Head of caudate nucleus (tissue), 42 donors: ENCODE measurements around the gene L3MBTL4.
"Not testable (repeated sequence)": the region's sequence is repeated elsewhere in the genome, so short reads cannot be mapped to it uniquely, and the experiment has no call there.

Source experiments
- DNase-seq, 42 donors: peaks; one replicate each; pipeline versions ENCODE4 v3.0.0 to v3.0.0-alpha.2; 2020 to 2021; ENCODE audit warnings: mixed read lengths in 7 of 42
- intact Hi-C: fragments of 100-400 bp; cut with DNase I; formaldehyde crosslinking; loops from one replicate; pipeline ENCODE4 v1.15.0; 2022

L3MBTL4 gene

DNA sequence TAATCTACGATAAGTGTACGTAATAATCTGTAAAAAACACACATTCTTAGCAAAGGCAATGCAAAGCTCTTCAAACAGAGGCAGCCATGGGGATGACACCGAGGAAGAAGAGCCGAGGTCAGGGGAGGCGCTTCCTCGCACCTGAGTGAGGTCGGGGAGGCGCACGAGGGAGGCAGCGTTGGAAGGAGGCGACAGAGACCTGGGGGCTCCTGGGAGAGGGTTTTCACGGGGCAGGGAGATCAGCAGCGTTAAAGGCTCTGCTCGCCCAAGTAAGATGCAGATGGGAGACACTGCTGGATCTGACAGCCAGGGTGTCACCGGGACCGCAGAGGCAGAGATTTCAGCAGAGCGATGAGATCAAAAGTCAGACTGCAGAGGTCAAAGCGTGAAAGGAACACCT, 143.1 kb downstream of the L3MBTL4 start:
- DNase-seq = no peak
- intact Hi-C loops = no loop called here

DNA sequence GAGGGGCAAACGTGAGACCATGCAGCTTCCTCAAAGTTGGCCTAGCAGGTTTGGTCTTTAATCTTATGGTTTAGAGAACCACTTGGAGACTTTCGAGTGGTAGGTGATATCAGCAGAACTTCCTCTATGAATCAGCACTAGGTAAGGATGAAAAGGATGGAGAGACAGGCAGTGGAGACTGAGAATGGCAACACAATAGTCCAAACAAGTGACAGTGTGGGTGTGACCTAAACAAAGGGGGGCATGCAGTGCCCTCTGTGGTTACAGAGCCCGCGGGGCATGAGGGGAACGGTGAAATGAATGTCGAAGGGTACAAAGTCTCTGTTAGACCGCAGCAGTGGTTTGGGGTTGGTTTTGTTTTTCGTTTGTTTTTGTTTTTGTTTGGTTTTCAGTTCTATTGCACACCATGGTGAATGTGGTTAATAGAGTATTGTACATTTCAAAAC, 143.9 kb downstream of the L3MBTL4 start:
- DNase-seq = no peak

DNA sequence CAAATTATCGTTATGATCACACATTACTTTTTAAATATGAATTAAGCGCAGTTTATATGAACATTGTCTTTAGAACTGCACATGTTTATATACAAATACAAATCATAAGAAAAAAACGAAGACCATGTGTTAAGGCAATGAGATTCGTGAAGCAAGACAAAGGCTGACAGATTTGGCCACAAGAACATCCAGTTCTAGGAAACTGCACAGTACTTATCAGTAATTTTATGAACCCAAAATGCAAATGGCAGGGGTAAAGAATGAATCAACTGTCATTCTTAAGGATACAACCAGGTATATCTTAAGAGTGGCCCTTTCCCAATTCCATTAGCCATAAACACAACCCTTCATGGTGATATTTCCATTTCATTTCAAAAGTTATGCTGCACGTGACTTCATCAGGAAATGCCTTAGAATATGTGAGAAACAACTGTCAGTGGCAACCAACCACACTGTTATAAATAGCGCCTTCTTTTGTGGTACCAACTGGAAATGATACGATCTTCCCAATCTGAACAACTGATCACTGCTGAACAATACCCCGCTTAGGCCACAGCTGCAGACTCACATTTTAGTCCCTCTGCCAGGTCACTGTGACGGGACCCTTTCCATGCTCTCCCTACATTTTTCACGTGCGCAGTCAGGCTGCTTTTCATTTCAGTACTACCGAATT, 144.9 kb downstream of the L3MBTL4 start:
- intact Hi-C loops = no loop called here
- DNase-seq = no peak

More for the DNA sequence above, 143.9 kb downstream of the L3MBTL4 start:
- intact Hi-C loops = no loop called here

GRCh38 chr18:6266212-6266611, 148.5 kb downstream of the L3MBTL4 start:
- no peak for DNase-seq
- intact Hi-C loops = no loop called here

DNA sequence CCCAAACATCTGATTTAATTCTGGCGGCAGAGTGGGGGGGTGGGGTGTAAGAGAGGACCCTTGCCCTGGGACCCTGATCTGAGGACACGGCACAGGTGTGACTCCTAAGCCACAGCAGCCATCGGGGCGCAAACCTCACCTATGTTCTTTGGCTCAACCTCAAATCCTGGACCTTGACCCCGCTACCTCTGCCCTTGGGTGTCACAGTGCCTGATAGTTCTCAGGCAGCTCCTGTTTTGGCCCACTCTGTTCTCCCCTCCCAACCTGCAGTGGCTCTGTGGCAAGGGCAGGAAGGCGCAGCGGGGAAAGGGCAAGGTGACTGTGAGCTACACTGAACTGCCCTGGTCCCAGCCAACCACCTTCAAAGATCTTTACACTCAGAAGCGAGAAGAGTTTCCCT, 152.8 kb downstream of the L3MBTL4 start:
- no peak for DNase-seq
- intact Hi-C loops = no loop called here

DNA sequence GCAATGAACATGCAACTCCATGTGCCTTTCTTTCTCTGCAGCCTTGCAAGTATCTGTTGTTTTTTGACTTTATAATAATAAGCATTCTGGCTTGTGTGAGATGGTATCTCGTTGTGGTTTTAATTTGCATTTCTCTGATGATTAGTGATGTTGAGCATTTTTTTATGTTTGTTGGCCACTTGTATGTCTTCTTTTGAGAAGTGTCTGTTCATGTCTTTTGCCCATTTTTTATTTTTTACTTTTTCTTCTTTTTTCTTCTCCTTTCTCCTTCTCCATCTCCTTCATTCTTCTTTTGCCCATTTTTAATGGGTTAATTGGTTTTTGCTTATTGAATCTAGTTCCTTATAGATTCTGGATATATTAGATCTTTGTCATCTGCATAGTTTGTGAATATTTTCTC, 155.4 kb downstream of the L3MBTL4 start:
- intact Hi-C loops, DNase-seq: not testable (repeated sequence)

- no peak for DNase-seq
- intact Hi-C loops = no loop called here
Measured at GRCh38 chr18:6257950-6258349, 156.8 kb downstream of the L3MBTL4 start.

DNA sequence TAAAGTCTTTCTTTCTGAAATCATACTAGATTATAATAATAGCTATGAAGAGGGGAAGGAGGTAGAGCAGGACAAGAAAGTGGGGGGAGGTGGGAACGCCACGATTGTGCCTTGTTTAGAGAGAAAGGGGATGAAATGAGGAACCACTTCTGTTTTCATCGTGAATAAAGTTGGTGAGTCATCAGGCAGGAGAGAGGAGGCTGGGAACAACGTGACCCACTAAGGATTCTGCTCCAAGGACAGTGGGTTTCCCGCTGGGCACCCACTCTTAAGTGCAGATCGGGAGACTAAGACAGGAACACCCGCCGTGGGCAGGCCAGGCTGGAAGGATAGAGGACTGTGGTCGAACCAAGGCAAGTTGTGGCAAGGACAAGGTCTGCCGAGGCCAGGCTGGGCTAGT, 158.2 kb downstream of the L3MBTL4 start:
- intact Hi-C loops = no loop called here
- peak in 7 of 42 donors; percentile 8 to 46 (median 18) for DNase-seq

GRCh38 chr18:6255886-6256285, 158.8 kb downstream of the L3MBTL4 start:
- intact Hi-C loops = no loop called here
- DNase-seq = no peak

- intact Hi-C loops = no loop called here
- no peak for DNase-seq
Measured at GRCh38 chr18:6255116-6255705, 159.5 kb downstream of the L3MBTL4 start.

GRCh38 chr18:6254456-6254855, 160.3 kb downstream of the L3MBTL4 start:
- intact Hi-C loops = no loop called here
- DNase-seq = no peak

DNA sequence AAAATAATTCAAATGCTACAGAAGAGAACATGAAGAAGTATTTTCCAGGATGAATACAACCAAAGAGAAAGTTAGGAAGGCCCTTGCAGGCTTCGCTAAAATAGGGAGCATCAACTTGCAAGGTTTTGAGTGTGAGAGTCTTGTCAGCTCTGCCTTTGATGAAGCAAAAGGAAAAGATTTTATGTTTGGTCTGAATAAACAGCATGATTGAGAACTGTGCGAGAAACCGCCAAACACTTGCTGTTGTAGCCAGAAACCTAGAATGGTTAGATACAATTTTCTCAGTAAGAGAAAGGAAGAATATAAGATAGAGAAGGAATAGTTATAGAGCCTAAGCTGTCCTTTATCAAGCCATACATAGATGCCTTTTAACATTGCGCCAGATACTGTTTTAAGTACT, 163.6 kb downstream of the L3MBTL4 start:
- intact Hi-C loops = no loop called here
- no peak for DNase-seq

GRCh38 chr18:6249788-6250187, 164.9 kb downstream of the L3MBTL4 start:
- intact Hi-C loops = no loop called here
- peak in 21 of 42 donors; percentile 11 to 58 (median 29) for DNase-seq

GRCh38 chr18:6249170-6249569, 165.5 kb downstream of the L3MBTL4 start:
- DNase-seq = no peak
- intact Hi-C loops = no loop called here

DNA sequence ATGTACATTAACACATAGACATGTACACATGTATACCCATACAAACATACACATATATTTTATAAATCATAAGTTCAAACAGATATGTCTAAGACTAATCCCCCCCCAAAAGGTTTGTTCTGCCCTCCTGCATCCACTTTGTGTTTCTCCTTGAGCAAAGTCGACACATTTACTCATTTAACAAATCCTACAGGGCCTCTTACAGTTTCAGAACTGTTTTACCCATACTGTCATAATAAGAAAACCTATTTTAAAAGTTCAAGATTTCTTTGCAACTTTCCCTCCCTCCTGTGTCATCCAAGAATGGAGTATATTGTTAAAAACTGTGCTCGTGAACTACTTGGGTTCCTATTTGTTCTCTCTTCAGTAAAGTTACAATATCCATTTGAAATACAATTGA, 166.7 kb downstream of the L3MBTL4 start:
- intact Hi-C loops = no loop called here
- DNase-seq = no peak

DNA sequence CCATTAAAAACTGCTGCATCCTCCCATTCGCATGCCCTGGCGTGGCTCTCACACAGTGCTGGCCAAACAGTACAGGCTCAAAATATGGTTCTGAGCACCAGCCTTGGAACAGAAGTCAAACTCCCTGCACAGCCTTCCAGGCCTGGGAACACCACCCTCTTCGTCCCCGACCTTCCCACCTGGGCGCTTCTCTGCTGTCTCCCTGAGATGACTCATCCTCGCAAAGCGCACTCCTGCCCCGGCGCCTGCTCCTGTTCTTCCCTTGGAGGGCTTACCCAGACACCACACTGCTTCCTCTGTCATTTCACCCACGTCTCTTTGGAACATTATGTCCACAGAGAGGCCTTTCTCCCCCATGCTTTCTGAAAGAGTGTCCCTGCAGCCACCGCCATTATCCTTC, 172.7 kb downstream of the L3MBTL4 start:
- DNase-seq = no peak
- intact Hi-C loops = no loop called here

- intact Hi-C loops = no loop called here
- no peak for DNase-seq
Measured at GRCh38 chr18:6239716-6240115, 175.0 kb downstream of the L3MBTL4 start.

GRCh38 chr18:6236258-6236657, 178.5 kb downstream of the L3MBTL4 start:
- intact Hi-C loops = no loop called here
- DNase-seq = peak in 3 of 42 donors; percentile 11 to 54 (median 39)

DNA sequence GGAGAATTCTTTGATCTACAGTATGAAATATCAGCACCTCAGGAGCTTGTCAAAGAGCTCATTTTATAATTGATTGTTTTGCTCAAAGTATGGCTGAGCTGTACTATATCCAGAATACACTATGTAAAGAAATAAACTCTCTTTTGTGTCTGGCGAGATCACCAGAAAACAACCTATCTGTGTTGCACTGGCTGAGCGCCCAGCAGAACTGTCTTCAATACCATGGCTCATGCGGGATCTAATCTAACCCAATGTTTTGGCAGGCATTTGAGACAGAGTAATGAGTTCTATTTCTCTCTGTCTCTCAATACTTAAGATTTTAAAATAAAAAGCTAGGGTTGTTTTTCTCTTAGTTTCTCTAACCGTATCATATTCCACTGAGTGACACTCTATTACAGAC, 192.4 kb downstream of the L3MBTL4 start:
- DNase-seq = peak in 7 of 42 donors; percentile 9 to 60 (median 14)

DNA sequence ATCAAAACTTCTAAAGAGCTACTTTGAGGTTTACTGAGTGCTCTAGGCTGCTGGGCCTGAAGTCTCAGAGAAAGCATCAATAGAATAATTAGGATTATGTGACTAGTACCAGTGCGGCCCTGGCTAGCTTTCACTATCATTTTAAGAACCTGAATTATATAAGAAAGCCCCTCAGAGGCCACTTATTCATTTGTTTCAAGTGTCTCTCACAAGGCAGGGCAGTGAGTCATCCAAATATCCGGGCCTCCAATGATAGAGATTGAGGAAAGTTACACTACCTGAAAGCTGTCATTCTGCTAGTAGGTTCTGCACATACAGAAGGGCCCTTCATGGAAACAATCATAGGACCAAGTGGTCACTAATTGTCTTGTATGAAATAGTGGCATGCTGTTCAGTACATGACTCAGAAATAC, 193.1 kb downstream of the L3MBTL4 start:
- intact Hi-C loops = no loop called here
- DNase-seq = no peak

More for the DNA sequence above, 192.4 kb downstream of the L3MBTL4 start:
- intact Hi-C loops = no loop called here

DNA sequence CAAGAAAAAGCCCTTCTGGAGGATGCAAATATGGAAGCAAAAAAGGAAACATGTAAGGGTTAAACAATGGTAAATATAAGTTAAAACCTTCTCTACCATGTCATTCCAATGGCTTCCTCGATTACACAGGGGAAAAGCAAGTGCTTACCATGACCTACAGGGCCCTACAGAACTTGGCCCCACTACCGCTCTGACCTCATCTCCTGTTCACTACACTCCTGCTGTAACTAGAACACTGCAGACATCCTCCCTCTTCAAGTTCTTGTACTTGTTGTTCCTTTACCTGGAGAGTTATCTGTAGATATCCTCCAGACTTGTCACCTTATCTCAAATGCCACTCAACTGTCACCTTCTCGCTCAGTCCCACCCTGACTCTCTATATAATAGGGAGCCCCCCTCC, 194.6 kb downstream of the L3MBTL4 start:
- DNase-seq = no peak
- intact Hi-C loops = no loop called here
